ENCODE measurements around the gene GRIK5. TPM values are rescaled to one million over a fixed set of nuclear protein-coding genes. Genes with fewer than 3 reads are reported as not detected.

The GRIK5 gene
- total RNA-seq, 1 donor = under 0.01 TPM

- H4K20me1 ChIP-seq (ENCODE audit: insufficient read depth, low read length) = no peaks in the 10 kb centered on the region
- H3K36me3 ChIP-seq (ENCODE audit: insufficient read depth, low read length) = no peaks in the 10 kb centered on the region
- no peaks in the 10 kb centered on the region for H3K79me2 ChIP-seq (ENCODE audit: insufficient read depth, low read length)
- no peak overlapping the region for H2AFZ ChIP-seq (ENCODE audit: low read length)
- no peak overlapping the region for H3K4me3 ChIP-seq (ENCODE audit: insufficient read depth, low read length)
- no peak overlapping the region for H3K4me2 ChIP-seq (ENCODE audit: insufficient read depth, low read length)
- peaks cover 8% of the 10 kb centered on the region for H3K27me3 ChIP-seq (ENCODE audit: insufficient read depth, low read length)
- no peaks in the 10 kb centered on the region for H3K4me1 ChIP-seq (ENCODE audit: insufficient read depth, low read length)
- H3K9me3 ChIP-seq (ENCODE audit: low read depth, low read length) = no peaks in the 10 kb centered on the region
- no peak overlapping the region for H3K27ac ChIP-seq (ENCODE audit: low read depth, low read length)
- peak; percentile 30 for DNase-seq (ENCODE audit: insufficient read length, low spot score, missing footprints)
- no peak for TF ChIP-seq CTCF (IDR thresholded peaks at IDR 0.05; ENCODE audit: extremely low read depth, low read depth, low read length)
Measured at GRCh38 chr19:41977916-41978315, 92.1 kb downstream of the GRIK5 start.

- no peak overlapping the region for H3K4me2 ChIP-seq (ENCODE audit: insufficient read depth, low read length)
- no peak for TF ChIP-seq CTCF (IDR thresholded peaks at IDR 0.05; ENCODE audit: extremely low read depth, low read depth, low read length)
- H3K79me2 ChIP-seq (ENCODE audit: insufficient read depth, low read length) = no peaks in the 10 kb centered on the region
- no peaks in the 10 kb centered on the region for H4K20me1 ChIP-seq (ENCODE audit: insufficient read depth, low read length)
- DNase-seq (ENCODE audit: insufficient read length, low spot score, missing footprints) = no peak
- no peak overlapping the region for H3K4me3 ChIP-seq (ENCODE audit: insufficient read depth, low read length)
- no peak overlapping the region for H3K27ac ChIP-seq (ENCODE audit: low read depth, low read length)
- H3K4me1 ChIP-seq (ENCODE audit: insufficient read depth, low read length) = no peaks in the 10 kb centered on the region
- no peaks in the 10 kb centered on the region for H3K36me3 ChIP-seq (ENCODE audit: insufficient read depth, low read length)
- no peak overlapping the region for H2AFZ ChIP-seq (ENCODE audit: low read length)
- no peaks in the 10 kb centered on the region for H3K9me3 ChIP-seq (ENCODE audit: low read depth, low read length)
- H3K27me3 ChIP-seq (ENCODE audit: insufficient read depth, low read length) = peaks cover 3% of the 10 kb centered on the region
Measured at GRCh38 chr19:41974652-41975051, 95.4 kb downstream of the GRIK5 start.

DNA sequence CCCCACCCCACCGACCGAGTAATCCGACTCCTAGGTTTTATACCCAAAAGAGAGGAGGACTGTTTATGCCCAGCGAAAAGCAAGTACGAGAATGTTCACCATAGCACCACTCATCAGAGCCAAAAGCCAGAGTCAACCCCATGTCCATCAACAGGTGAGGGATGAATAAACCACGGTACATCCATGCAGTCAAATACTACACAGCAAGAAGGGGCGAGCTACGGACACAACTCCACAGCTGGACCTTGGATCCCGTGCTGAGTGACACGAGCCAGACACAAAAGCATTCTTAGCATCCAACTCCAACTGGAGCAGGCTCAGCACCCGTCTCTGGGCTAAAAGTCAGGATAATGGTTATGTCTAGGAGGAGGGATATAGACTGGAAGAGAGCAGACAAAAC is 98.6 kb downstream of the GRIK5 start:
- Histone ChIP-seq H3K27me3 (ENCODE audit: insufficient read depth, low read length) (peaks cover 8% of the 10 kb centered on the region), H3K27ac (ENCODE audit: low read depth, low read length) (no peak overlapping the region), H3K4me1 (ENCODE audit: insufficient read depth, low read length) (no peaks in the 10 kb centered on the region), H3K36me3 (ENCODE audit: insufficient read depth, low read length) (no peaks in the 10 kb centered on the region), H3K9me3 (ENCODE audit: low read depth, low read length) (no peaks in the 10 kb centered on the region), H3K79me2 (ENCODE audit: insufficient read depth, low read length) (no peaks in the 10 kb centered on the region), H3K4me2 (ENCODE audit: insufficient read depth, low read length) (no peak overlapping the region), H2AFZ (ENCODE audit: low read length) (no peak overlapping the region), H4K20me1 (ENCODE audit: insufficient read depth, low read length) (no peaks in the 10 kb centered on the region), H3K4me3 (ENCODE audit: insufficient read depth, low read length) (no peak overlapping the region)
- peak; percentile 18 for DNase-seq (ENCODE audit: insufficient read length, low spot score, missing footprints)
- TF ChIP-seq CTCF (IDR thresholded peaks at IDR 0.05; ENCODE audit: extremely low read depth, low read depth, low read length) = no peak

DNA sequence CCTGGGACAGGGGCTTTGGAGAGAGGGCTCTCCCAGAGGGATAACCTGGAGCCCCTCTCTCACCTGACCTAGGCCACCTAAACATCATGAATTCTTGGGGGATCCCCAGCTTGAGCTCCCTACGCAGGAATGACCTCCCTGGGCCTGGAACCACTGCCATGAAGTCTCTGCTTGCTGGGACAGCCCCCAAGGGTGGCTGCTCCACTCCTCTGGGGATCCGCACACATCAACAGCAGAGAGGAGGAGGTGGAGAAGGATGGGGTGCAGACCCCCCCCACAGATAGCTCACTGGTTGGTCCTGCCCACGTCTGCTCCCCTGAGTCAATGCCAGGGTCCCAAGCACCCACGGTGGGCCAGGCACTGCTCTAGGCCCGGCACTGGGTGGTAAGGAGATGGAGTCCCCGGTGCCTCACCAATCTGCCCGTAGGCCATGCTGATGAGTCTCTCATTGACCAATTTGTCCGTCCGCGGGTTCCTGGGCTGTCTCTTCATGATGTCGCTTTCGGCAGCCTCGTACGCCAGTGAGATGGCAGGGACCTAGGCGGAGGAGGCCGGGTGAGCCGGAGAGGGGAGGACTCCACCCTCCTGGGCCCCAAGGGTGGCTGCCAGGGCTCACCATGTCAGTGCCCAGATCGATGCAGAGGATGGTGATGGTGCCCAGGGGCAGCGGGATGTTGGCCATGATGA is 100.1 kb downstream of the GRIK5 start:
- no peaks in the 10 kb centered on the region for H3K4me1 ChIP-seq (ENCODE audit: insufficient read depth, low read length)
- H3K4me2 ChIP-seq (ENCODE audit: insufficient read depth, low read length) = no peak overlapping the region
- H3K27ac ChIP-seq (ENCODE audit: low read depth, low read length) = no peak overlapping the region
- no peak overlapping the region for H3K4me3 ChIP-seq (ENCODE audit: insufficient read depth, low read length)
- peak; percentile 80 for DNase-seq (ENCODE audit: insufficient read length, low spot score, missing footprints)
- H3K9me3 ChIP-seq (ENCODE audit: low read depth, low read length) = no peaks in the 10 kb centered on the region
- no peaks in the 10 kb centered on the region for H4K20me1 ChIP-seq (ENCODE audit: insufficient read depth, low read length)
- H3K27me3 ChIP-seq (ENCODE audit: insufficient read depth, low read length) = peaks cover 6% of the 10 kb centered on the region
- TF ChIP-seq CTCF (IDR thresholded peaks at IDR 0.05; ENCODE audit: extremely low read depth, low read depth, low read length) = no peak
- no peak overlapping the region for H2AFZ ChIP-seq (ENCODE audit: low read length)
- H3K36me3 ChIP-seq (ENCODE audit: insufficient read depth, low read length) = no peaks in the 10 kb centered on the region
- no peaks in the 10 kb centered on the region for H3K79me2 ChIP-seq (ENCODE audit: insufficient read depth, low read length)
